K562 (cell line): ENCODE measurements around the gene SCMH1. TPM values are rescaled to one million over a fixed set of nuclear protein-coding genes. Genes with fewer than 3 reads are reported as not detected.
A peak's percentile ranks its signal among the peaks of the same experiment; 100 is the strongest.

Source experiments
- ATAC-seq: fragments of 200-7000 bp; cut with Tn5 transposase; 3 replicates; pipeline ENCODE4 v1.9.1; 2020; ENCODE audit warnings: moderate library complexity
- BruUV-seq: library from RNA; stranded (reverse); fragments of 400-500 nt; replicated peaks from 2 replicates; lab custom pipeline; 2021; lab: Mats Ljungman, UMichigan
- CTCF ChIA-PET: fragments of 300-600 bp; formaldehyde crosslinking; extraction: SDS; loops from one replicate; lab custom pipeline; 2021; ENCODE audit warnings: low intra/inter-chr PET ratio; lab: Yijun Ruan, JAX
- POLR2A ChIA-PET: fragments of 300-600, 350-650 bp; sonication (Branson Sonifier 250); formaldehyde crosslinking; extraction: SDS; loops from one replicate; lab custom pipeline; 2021; ENCODE audit warnings: antibody characterized with exemption, inconsistent platforms; lab: Yijun Ruan, JAX
- DNase-seq, 4 experiments: peaks; one replicate each; pipeline versions ENCODE4 v3.0.0 to v3.0.0-alpha.2; 2011 to 2018; ENCODE audit warnings: low spot score in 3 of 4, mixed read lengths in 3 of 4; ENCODE audit errors: extremely low read depth in 1 of 4
- FAIRE-seq: peaks from 2 replicates; lab custom pipeline; 2011; peaks lifted over from hg19 to GRCh38; lab: Jason Lieb, UNC
- H2AFZ ChIP-seq: 2 replicates; pipeline ENCODE4 v1.6.0; 2011; ENCODE audit warnings: low read depth, low read length, control low read depth, inconsistent platforms
- H3K27ac ChIP-seq: fragments of 200-600 bp; 3 replicates; pipeline ENCODE4 v1.8.0; 2011; ENCODE audit warnings: low read depth, mild to moderate bottlenecking, control low read depth, inconsistent platforms, low read length, moderate library complexity, mixed read lengths; ENCODE audit errors: extremely low read depth
- H3K27me3 ChIP-seq, 2 experiments: fragments of 300-600 bp in 1 of 2; 2 replicates in 1 of 2; 3 replicates in 1 of 2; pipeline versions ENCODE4 v1.6.0 to v1.8.0; 2011; ENCODE audit warnings: inconsistent platforms in 2 of 2, low read length in 2 of 2, mild to moderate bottlenecking in 1 of 2, mixed read lengths in 1 of 2, moderate library complexity in 1 of 2; ENCODE audit not compliant: control insufficient read depth in 2 of 2, insufficient read depth in 2 of 2
- H3K36me3 ChIP-seq: fragments of 300-600 bp; 3 replicates; pipeline ENCODE4 v1.8.0; 2011; ENCODE audit warnings: mild to moderate bottlenecking, low read length, inconsistent platforms; ENCODE audit not compliant: control insufficient read depth, insufficient read depth
- H3K4me1 ChIP-seq, 2 experiments: fragments of 200-600 bp in 1 of 2; replicated peaks in 1 of 2; 2 replicates in 1 of 2; 3 replicates in 1 of 2; pipeline versions ENCODE4 v1.5.1 to v1.8.0; 2011; ENCODE audit warnings: inconsistent platforms in 2 of 2, low read length in 2 of 2, mild to moderate bottlenecking in 1 of 2, mixed read lengths in 1 of 2, moderate library complexity in 1 of 2; ENCODE audit not compliant: control insufficient read depth in 2 of 2, insufficient read depth in 2 of 2
- H3K4me2 ChIP-seq: 2 replicates; pipeline ENCODE4 v1.6.1; 2011; ENCODE audit warnings: low read length, control low read depth, inconsistent platforms, mixed read lengths; ENCODE audit not compliant: insufficient read depth
- H3K4me3 ChIP-seq: fragments of 200-600 bp; sonication (generic), shearing (Covaris generic); 2 replicates; pipeline ENCODE4 v1.5.1; 2016; ENCODE audit warnings: control low read depth, inconsistent platforms
- H3K79me2 ChIP-seq: fragments of 200-600 bp; 3 replicates; pipeline ENCODE4 v1.8.0; 2011; ENCODE audit warnings: low read length, inconsistent platforms; ENCODE audit not compliant: control insufficient read depth, insufficient read depth
- H3K9ac ChIP-seq, 2 experiments: 2 replicates each; pipeline versions ENCODE4 v1.6.0 to v1.6.1; 2011; ENCODE audit warnings: low read depth in 2 of 2, low read length in 2 of 2, control low read depth in 1 of 2, inconsistent platforms in 1 of 2, mild to moderate bottlenecking in 1 of 2, mixed read lengths in 1 of 2; ENCODE audit not compliant: insufficient read depth in 1 of 2
- H3K9me1 ChIP-seq: one replicate; pipeline ENCODE4 v1.6.0; 2011; ENCODE audit warnings: inconsistent platforms, mild to moderate bottlenecking, low read length, moderate library complexity; ENCODE audit not compliant: control insufficient read depth, insufficient read depth
- H3K9me3 ChIP-seq: replicated peaks from 2 replicates; pipeline ENCODE4 v1.5.1; 2011; ENCODE audit warnings: low read depth, low read length, inconsistent platforms; ENCODE audit not compliant: control insufficient read depth, insufficient read depth
- H4K20me1 ChIP-seq: replicated peaks from 2 replicates; pipeline ENCODE4 v1.6.1; 2011; ENCODE audit warnings: low read length, inconsistent platforms, mixed read lengths; ENCODE audit not compliant: control insufficient read depth, insufficient read depth
- ARID1B ChIP-seq: fragments of 450-650 bp; IDR thresholded peaks from 2 replicates; pipeline ENCODE4 v1.6.1; 2016; ENCODE audit warnings: antibody characterized with exemption, mild to moderate bottlenecking, inconsistent platforms
- BRF1 ChIP-seq: IDR thresholded peaks from 3 replicates; pipeline ENCODE4 v1.6.1; 2011; ENCODE audit warnings: borderline replicate concordance, mild to moderate bottlenecking; ENCODE audit not compliant: insufficient read length; ENCODE audit errors: extremely low read depth
- DPF2 ChIP-seq: fragments of 450-650 bp; IDR thresholded peaks from 2 replicates; pipeline ENCODE4 v1.6.1; 2016
- ESRRA ChIP-seq: fragments of 450-650 bp; IDR thresholded peaks from 2 replicates; pipeline ENCODE4 v1.6.1; 2014; ENCODE audit warnings: low read depth, mild to moderate bottlenecking, moderate library complexity, borderline replicate concordance
- HOMEZ ChIP-seq: fragments of 250-450 bp; sonication (Bioruptor Pico); IDR thresholded peaks from 2 replicates; pipeline ENCODE4 v1.4.0; 2020; ENCODE audit warnings: mild to moderate bottlenecking, moderate library complexity
- MYBL2 ChIP-seq, 2 experiments: fragments of 450-650 bp in 1 of 2; sonication (generic) in 1 of 2; formaldehyde crosslinking in 1 of 2; IDR thresholded peaks; 2 replicates each; pipeline versions ENCODE4 v1.6.1 to v1.8.1; 2017 to 2022; ENCODE audit warnings: borderline replicate concordance in 1 of 2, inconsistent platforms in 1 of 2, low read depth in 1 of 2, mild to moderate bottlenecking in 1 of 2, missing genetic modification reagents in 1 of 2, moderate library complexity in 1 of 2
- PHF20 ChIP-seq: fragments of 450-650 bp; IDR thresholded peaks from 2 replicates; pipeline ENCODE4 v1.6.1; 2018; ENCODE audit not compliant: partially characterized antibody
- POLR2B ChIP-seq: fragments of 450-650 bp; IDR thresholded peaks from 2 replicates; pipeline ENCODE4 v1.6.1; 2018; ENCODE audit warnings: low read depth; ENCODE audit not compliant: partially characterized antibody
- U2AF2 ChIP-seq: fragments of 200-400 bp; formaldehyde crosslinking; optimal IDR thresholded peaks from 2 replicates; pipeline ENCODE3; 2017; ENCODE audit warnings: low read depth, mild to moderate bottlenecking, low read length
- ZNF253 ChIP-seq: fragments of 250-450 bp; sonication (Bioruptor Pico); conservative IDR thresholded peaks from 2 replicates; pipeline ENCODE4 v1.6.1; 2021; ENCODE audit warnings: mild to moderate bottlenecking
- ZNF316 ChIP-seq: fragments of 450-650 bp; IDR thresholded peaks from 2 replicates; pipeline ENCODE4 v1.6.1; 2016
- WGBS: fragments of 100-300 bp; shearing (Covaris generic); methylation state at CpG from one replicate; pipeline ENCODE4 v1.1.6; 2016; ENCODE audit warnings: low coverage, mixed read lengths; ENCODE audit not compliant: insufficient coverage; ENCODE audit errors: missing lambda C conversion rate; 5-methylcytosine and 5-hydroxymethylcytosine counted together
- in situ Hi-C: fragments of 300-500 bp; cut with MboI; formaldehyde crosslinking; loops from 4 replicates; pipeline ENCODE4 v1.15.0; 2018; ENCODE audit warnings: inconsistent platforms, mixed read lengths
- intact Hi-C: fragments of 100-400 bp; cut with micrococcal nuclease; formaldehyde crosslinking; loops from 2 replicates; pipeline ENCODE4 v1.14.2; 2022
- polyA plus RNA-seq, 8 experiments: library from polyadenylated mRNA; depleted of rRNA in 4 of 8; stranded (reverse) in 5 of 8; unstranded in 3 of 8; fragments of >200 nt; fragmentation: Nextera tagmentation in 2 of 8; fragmentation: Illumina TruSeq in 1 of 8; extraction: Ambion mirVana in 2 of 8; extraction: Trizol in 1 of 8; gene quantifications; 2 replicates each; pipeline versions ENCODE4 v1.2.1 to v1.2.3, GENCODE V29; 2011 to 2014; ENCODE audit warnings: inconsistent platforms in 1 of 8, missing spikeins in 1 of 8
- total RNA-seq, 7 experiments: library from RNA; depleted of rRNA in 6 of 7; stranded (reverse); fragments of >200 nt in 6 of 7; fragmentation: Illumina TruSeq in 2 of 7; extraction: Trizol in 2 of 7; gene quantifications; 2 replicates each; pipeline versions ENCODE4 v1.2.1 to v1.2.3, GENCODE V29; 2011 to 2021; ENCODE audit warnings: low replicate concordance in 1 of 7
- TF ChIP-seq, protein P1 (sequence below), 2 experiments: fragments of 450-650 bp; formaldehyde crosslinking in 1 of 2; IDR thresholded peaks; 2 replicates each; pipeline versions ENCODE4 v1.4.0 to v1.6.1; 2014 to 2020; ENCODE audit warnings: mild to moderate bottlenecking in 2 of 2, borderline replicate concordance in 1 of 2, low read depth in 1 of 2

SCMH1 gene
- total and polyA plus RNA-seq, 9 of the 15 experiments (the other 6 are each of a cell fraction or from before 2014, with no cell fraction given): 8.5 to 37.0 (median 26.8) TPM

DNA sequence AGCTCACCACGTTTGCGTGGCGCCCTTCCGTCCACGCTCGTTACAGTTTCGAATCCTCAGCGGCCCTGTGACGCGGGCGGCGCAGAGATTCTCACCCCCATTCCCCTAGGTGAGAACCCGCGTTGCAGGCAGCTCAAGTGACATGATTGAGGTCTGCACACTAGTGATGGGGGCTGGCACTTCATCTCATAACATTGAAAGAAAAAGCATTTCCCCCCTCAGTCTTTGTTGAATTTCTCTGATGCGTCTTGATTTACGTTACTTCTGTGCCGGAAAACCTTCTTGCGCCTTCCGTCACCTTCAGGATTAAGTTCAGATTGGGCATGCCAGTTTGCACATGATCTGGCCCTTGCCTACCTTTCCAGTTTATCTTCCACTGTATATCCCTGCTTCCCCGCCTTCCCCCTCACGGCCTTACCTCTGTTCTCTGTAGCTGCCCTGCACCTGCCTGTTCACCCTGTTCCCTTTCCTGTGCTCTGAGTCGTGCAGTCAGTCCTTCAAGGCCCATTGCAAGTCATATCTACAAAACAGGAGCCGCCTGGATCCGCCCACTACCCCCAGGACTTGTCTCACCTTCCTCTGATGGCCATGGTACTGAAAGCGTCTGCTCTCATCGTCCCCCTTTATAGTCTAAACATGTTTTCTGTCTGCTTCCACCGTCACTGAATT, 261.5 kb downstream of the SCMH1 start:
- H3K9me1 ChIP-seq: peaks cover 4% of the 10 kb centered on the region
- H3K27me3 ChIP-seq: no peaks in the 10 kb centered on the region
- TF ChIP-seq ARID1B (peak; percentile 30; the same call in 1 of the 2 replicates), ZNF316 (0 out of 2 replicates have a peak, but pooled peaks have one; percentile 1), POLR2B (peak; percentile 53), ESRRA (0 out of 2 replicates have a peak, but pooled peaks have one; percentile 19), HOMEZ (CRISPR knock-in tag) (no peak), MYBL2 (IDR thresholded peaks at IDR 0.05; ENCODE audit: low read depth) (no peak), MYBL2 (CRISPR knock-in tag; IDR thresholded peaks at IDR 0.05; ENCODE audit: borderline replicate concordance) (no peak), PHF20 (no peak), ZNF253 (CRISPR knock-in tag) (no peak), BRF1 (no peak), DPF2 (peak; percentile 66), U2AF2 (no peak)
- TF ChIP-seq, protein P1, sequence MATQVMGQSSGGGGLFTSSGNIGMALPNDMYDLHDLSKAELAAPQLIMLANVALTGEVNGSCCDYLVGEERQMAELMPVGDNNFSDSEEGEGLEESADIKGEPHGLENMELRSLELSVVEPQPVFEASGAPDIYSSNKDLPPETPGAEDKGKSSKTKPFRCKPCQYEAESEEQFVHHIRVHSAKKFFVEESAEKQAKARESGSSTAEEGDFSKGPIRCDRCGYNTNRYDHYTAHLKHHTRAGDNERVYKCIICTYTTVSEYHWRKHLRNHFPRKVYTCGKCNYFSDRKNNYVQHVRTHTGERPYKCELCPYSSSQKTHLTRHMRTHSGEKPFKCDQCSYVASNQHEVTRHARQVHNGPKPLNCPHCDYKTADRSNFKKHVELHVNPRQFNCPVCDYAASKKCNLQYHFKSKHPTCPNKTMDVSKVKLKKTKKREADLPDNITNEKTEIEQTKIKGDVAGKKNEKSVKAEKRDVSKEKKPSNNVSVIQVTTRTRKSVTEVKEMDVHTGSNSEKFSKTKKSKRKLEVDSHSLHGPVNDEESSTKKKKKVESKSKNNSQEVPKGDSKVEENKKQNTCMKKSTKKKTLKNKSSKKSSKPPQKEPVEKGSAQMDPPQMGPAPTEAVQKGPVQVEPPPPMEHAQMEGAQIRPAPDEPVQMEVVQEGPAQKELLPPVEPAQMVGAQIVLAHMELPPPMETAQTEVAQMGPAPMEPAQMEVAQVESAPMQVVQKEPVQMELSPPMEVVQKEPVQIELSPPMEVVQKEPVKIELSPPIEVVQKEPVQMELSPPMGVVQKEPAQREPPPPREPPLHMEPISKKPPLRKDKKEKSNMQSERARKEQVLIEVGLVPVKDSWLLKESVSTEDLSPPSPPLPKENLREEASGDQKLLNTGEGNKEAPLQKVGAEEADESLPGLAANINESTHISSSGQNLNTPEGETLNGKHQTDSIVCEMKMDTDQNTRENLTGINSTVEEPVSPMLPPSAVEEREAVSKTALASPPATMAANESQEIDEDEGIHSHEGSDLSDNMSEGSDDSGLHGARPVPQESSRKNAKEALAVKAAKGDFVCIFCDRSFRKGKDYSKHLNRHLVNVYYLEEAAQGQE (IDR thresholded peaks at IDR 0.05; ENCODE audit: borderline replicate concordance): peak; percentile 50
- TF ChIP-seq, protein P1 (CRISPR knock-in tag; IDR thresholded peaks at IDR 0.05; ENCODE audit: low read depth): no peak

More for the DNA sequence above, 261.5 kb downstream of the SCMH1 start:
- peak overlapping the region; percentile 85 to 99 for H3K9ac ChIP-seq
- WGBS: under 1% methylated on average over 26 of the region's 27 CpGs
- H2AFZ ChIP-seq: peak overlapping the region; percentile 57
- peaks cover 11% of the 10 kb centered on the region for H4K20me1 ChIP-seq
- BruUV-seq: no TSS peak
- intact Hi-C loops (no loop called here), in situ Hi-C loops (no loop called here)
- DNase-seq (peak; percentile 42 to 83 (median 58)), ATAC-seq (peak; percentile 69), FAIRE-seq (peak; percentile 94)
- POLR2A ChIA-PET: interaction anchor here (0.6 to 3.2 kb wide), 14 partner anchors 9 to 927 kb away, joined by 3 to 19 read pairs (median 3); partner anchors contain the start of gene SLFNL1
- H3K4me1 ChIP-seq: peaks cover 23 to 31% of the 10 kb centered on the region in 2 experiments
- peaks cover 48% of the 10 kb centered on the region for H3K36me3 ChIP-seq
- peak overlapping the region; percentile 95 for H3K4me2 ChIP-seq
- peak overlapping the region; percentile 97 for H3K27ac ChIP-seq
- CTCF ChIA-PET: no interaction called here
- H3K9me3 ChIP-seq: no peaks in the 10 kb centered on the region
- peaks cover 55% of the 10 kb centered on the region for H3K79me2 ChIP-seq
- H3K4me3 ChIP-seq: peak overlapping the region; percentile 72
